Measurements from ENCODE around the gene TP53RK.
A peak's percentile ranks its signal among the peaks of the same experiment; 100 is the strongest.

TP53RK gene

GRCh38 chr20:46689082-46689753 is at the start of gene TP53RK:
TP53RK (minus strand) TSS chr20:46689444; CDS start chr20:46689414, 30 bp downstream.
- TF ChIP-seq CTCF (IDR thresholded peaks at IDR 0.05; ENCODE audit: unreplicated experiment in 3 of 3): peak; percentile 27 to 41 (median 40)
- Mint-ChIP-seq H3K4me3 (peak within 1 kb of the TSS; percentile 83 to 89 (median 87)), H3K4me1 (peaks cover 13% of the 10 kb centered on the region), H3K27me3 (ENCODE audit: low read depth) (no peaks in the 10 kb centered on the region), H3K36me3 (ENCODE audit: low read depth) (peaks cover 22% of the 10 kb centered on the region), H3K9me3 (no peaks in the 10 kb centered on the region), H3K27ac (peak within 1 kb of the TSS; percentile 68 to 97 (median 96))

- Mint-ChIP-seq H3K9me3 (no peaks in the 10 kb centered on the region), H3K27me3 (ENCODE audit: low read depth) (peaks cover under 1% of the 10 kb centered on the region), H3K27ac (no peak overlapping the region), H3K36me3 (ENCODE audit: low read depth) (peaks cover 22% of the 10 kb centered on the region), H3K4me1 (peaks cover 6% of the 10 kb centered on the region), H3K4me3 (no peak overlapping the region)
- no peak for TF ChIP-seq CTCF (IDR thresholded peaks at IDR 0.05; ENCODE audit: unreplicated experiment in 3 of 3)
Measured at GRCh38 chr20:46735436-46735835, 46.2 kb upstream of the TP53RK start.

DNA sequence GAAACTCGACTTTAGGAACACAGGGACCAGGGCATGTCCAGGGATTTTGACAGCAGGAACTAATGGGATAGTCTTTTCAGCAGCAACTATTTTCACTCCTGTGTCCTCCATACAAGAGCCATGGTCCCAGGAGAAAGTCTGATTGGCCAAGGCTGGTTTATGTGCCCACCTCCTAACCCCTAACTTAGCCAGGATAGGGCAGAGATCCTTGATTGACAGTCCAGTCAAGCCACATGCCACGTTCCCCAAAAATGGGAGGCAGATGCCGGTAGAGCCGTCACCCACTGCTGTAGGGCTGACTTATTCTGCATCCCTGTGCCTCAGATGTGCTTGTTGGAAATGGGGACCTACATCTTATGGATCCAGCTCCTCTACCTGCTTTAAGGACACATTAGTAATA is 42.5 kb upstream of the TP53RK start:
- no peaks in the 10 kb centered on the region for H3K9me3 Mint-ChIP-seq
- TF ChIP-seq CTCF (IDR thresholded peaks at IDR 0.05; ENCODE audit: unreplicated experiment in 3 of 3): no peak
- H3K4me1 Mint-ChIP-seq: no peaks in the 10 kb centered on the region
- no peak overlapping the region for H3K4me3 Mint-ChIP-seq
- H3K27me3 Mint-ChIP-seq (ENCODE audit: low read depth): no peaks in the 10 kb centered on the region
- peaks cover 36% of the 10 kb centered on the region for H3K36me3 Mint-ChIP-seq (ENCODE audit: low read depth)
- H3K27ac Mint-ChIP-seq: no peak overlapping the region

DNA sequence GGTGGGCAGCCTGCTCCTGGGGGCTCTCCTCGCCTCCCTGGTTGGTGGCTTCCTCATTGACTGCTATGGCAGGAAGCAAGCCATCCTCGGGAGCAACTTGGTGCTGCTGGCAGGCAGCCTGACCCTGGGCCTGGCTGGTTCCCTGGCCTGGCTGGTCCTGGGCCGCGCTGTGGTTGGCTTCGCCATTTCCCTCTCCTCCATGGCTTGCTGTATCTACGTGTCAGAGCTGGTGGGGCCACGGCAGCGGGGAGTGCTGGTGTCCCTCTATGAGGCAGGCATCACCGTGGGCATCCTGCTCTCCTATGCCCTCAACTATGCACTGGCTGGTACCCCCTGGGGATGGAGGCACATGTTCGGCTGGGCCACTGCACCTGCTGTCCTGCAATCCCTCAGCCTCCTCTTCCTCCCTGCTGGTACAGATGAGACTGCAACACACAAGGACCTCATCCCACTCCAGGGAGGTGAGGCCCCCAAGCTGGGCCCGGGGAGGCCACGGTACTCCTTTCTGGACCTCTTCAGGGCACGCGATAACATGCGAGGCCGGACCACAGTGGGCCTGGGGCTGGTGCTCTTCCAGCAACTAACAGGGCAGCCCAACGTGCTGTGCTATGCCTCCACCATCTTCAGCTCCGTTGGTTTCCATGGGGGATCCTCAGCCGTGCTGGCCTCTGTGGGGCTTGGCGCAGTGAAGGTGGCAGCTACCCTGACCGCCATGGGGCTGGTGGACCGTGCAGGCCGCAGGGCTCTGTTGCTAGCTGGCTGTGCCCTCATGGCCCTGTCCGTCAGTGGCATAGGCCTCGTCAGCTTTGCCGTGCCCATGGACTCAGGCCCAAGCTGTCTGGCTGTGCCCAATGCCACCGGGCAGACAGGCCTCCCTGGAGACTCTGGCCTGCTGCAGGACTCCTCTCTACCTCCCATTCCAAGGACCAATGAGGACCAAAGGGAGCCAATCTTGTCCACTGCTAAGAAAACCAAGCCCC is 36.2 kb upstream of the TP53RK start:
- H3K27ac Mint-ChIP-seq: no peak overlapping the region
- peaks cover 28% of the 10 kb centered on the region for H3K36me3 Mint-ChIP-seq (ENCODE audit: low read depth)
- H3K4me1 Mint-ChIP-seq: no peaks in the 10 kb centered on the region
- no peak for TF ChIP-seq CTCF (IDR thresholded peaks at IDR 0.05; ENCODE audit: unreplicated experiment in 3 of 3)
- peaks cover 4% of the 10 kb centered on the region for H3K9me3 Mint-ChIP-seq
- no peaks in the 10 kb centered on the region for H3K27me3 Mint-ChIP-seq (ENCODE audit: low read depth)
- no peak overlapping the region for H3K4me3 Mint-ChIP-seq

DNA sequence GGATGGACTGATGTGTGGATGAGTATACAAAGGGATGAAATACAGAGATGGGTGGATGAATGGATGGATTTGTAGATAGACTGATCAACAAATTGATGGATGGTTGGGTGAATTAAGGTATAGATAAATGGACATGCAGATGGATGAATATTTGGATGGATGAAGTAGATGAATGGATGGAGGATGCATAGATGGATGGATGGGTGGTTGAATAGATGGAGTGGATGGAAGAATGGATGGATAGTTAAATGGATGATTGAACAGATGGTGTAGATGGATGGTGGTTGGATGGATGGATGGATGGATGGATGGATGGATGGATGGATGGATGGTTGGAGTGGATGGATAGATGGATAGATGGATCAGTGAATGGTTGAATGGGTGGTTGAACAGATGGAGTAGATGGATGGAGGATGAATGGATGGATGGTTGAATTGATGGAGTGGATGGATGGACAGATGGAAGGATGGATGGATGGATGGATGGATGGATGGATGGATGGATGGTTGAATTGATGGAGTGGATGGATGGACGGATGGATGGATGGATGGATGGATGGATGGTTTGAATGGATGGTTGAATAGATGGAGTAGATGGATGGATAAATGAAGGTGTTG is 35.2 kb upstream of the TP53RK start:
- no peak for TF ChIP-seq CTCF (IDR thresholded peaks at IDR 0.05; ENCODE audit: unreplicated experiment in 3 of 3)

More for the DNA sequence above, 35.2 kb upstream of the TP53RK start:
- Mint-ChIP-seq H3K4me3 (no peak overlapping the region), H3K9me3 (peaks cover 12% of the 10 kb centered on the region), H3K27ac (no peak overlapping the region), H3K4me1 (no peaks in the 10 kb centered on the region), H3K36me3 (ENCODE audit: low read depth) (peaks cover 31% of the 10 kb centered on the region), H3K27me3 (ENCODE audit: low read depth) (no peaks in the 10 kb centered on the region)
